ENCODE measurements around the gene SORBS2.

Gene SORBS2

GRCh38 chr4:185677637-185678314 lies 134.2 kb downstream of the SORBS2 start:
- DNase-seq (ENCODE audit: low read depth): no peak

GRCh38 chr4:185672618-185673017 lies 139.4 kb downstream of the SORBS2 start:
- peak; percentile 25 for DNase-seq (ENCODE audit: low read depth)

GRCh38 chr4:185672151-185672550 lies 139.8 kb downstream of the SORBS2 start:
- no peak for DNase-seq (ENCODE audit: low read depth)

GRCh38 chr4:185671496-185671895 lies 140.5 kb downstream of the SORBS2 start:
- no peak for DNase-seq (ENCODE audit: low read depth)

GRCh38 chr4:185671066-185671465 lies 140.9 kb downstream of the SORBS2 start:
- DNase-seq (ENCODE audit: low read depth): no peak

GRCh38 chr4:185669288-185669687 lies 142.7 kb downstream of the SORBS2 start:
- DNase-seq (ENCODE audit: low read depth): no peak

- no peak for DNase-seq (ENCODE audit: low read depth)
Measured at GRCh38 chr4:185666156-185666555, 145.8 kb downstream of the SORBS2 start.

GRCh38 chr4:185665655-185666054 lies 146.3 kb downstream of the SORBS2 start:
- DNase-seq (ENCODE audit: low read depth): no peak

GRCh38 chr4:185664481-185664880 lies 147.5 kb downstream of the SORBS2 start:
- DNase-seq (ENCODE audit: low read depth): no peak

GRCh38 chr4:185662030-185662778 lies 149.8 kb downstream of the SORBS2 start:
- no peak for DNase-seq (ENCODE audit: low read depth)

GRCh38 chr4:185660340-185660739 lies 151.7 kb downstream of the SORBS2 start:
- no peak for DNase-seq (ENCODE audit: low read depth)

- no peak for DNase-seq (ENCODE audit: low read depth)
Measured at GRCh38 chr4:185657699-185658098, 154.3 kb downstream of the SORBS2 start.

GRCh38 chr4:185657183-185657582 lies 154.8 kb downstream of the SORBS2 start:
- no peak for DNase-seq (ENCODE audit: low read depth)

- DNase-seq (ENCODE audit: low read depth): peak; percentile 45
Measured at GRCh38 chr4:185656467-185656931, 155.5 kb downstream of the SORBS2 start.

GRCh38 chr4:185654965-185655554 lies 156.9 kb downstream of the SORBS2 start:
- no peak for DNase-seq (ENCODE audit: low read depth)

GRCh38 chr4:185654311-185654710 lies 157.7 kb downstream of the SORBS2 start:
- no peak for DNase-seq (ENCODE audit: low read depth)

GRCh38 chr4:185651851-185652250 lies 160.1 kb downstream of the SORBS2 start:
- DNase-seq (ENCODE audit: low read depth): no peak

- DNase-seq (ENCODE audit: low read depth): no peak
Measured at GRCh38 chr4:185651137-185651677, 160.8 kb downstream of the SORBS2 start.

GRCh38 chr4:185648631-185649030 lies 163.4 kb downstream of the SORBS2 start:
- DNase-seq (ENCODE audit: low read depth): no peak

GRCh38 chr4:185645403-185645802 lies 166.6 kb downstream of the SORBS2 start:
- DNase-seq (ENCODE audit: low read depth): no peak

GRCh38 chr4:185644408-185644807 lies 167.6 kb downstream of the SORBS2 start:
- no peak for DNase-seq (ENCODE audit: low read depth)

- no peak for DNase-seq (ENCODE audit: low read depth)
Measured at GRCh38 chr4:185642907-185643306, 169.1 kb downstream of the SORBS2 start.

Measured in EH (cell line).